Colonic mucosa (tissue), 4 donors: ENCODE data around the gene SPATA20. TPM values are rescaled to one million over a fixed set of nuclear protein-coding genes. Genes with fewer than 3 reads are reported as not detected.

Source experiments
- DNase-seq: peaks from one replicate; pipeline ENCODE4 v3.0.0-alpha.2; 2020
- H3K27ac ChIP-seq: fragments of 200-600 bp; one replicate; pipeline ENCODE4 v1.8.0; 2021
- H3K27me3 ChIP-seq: fragments of 200-600 bp; one replicate; pipeline ENCODE4 v1.8.0; 2021
- H3K36me3 ChIP-seq: fragments of 200-600 bp; one replicate; pipeline ENCODE4 v1.8.0; 2021
- H3K4me1 ChIP-seq: fragments of 200-600 bp; one replicate; pipeline ENCODE4 v1.8.0; 2021; ENCODE audit warnings: mild to moderate bottlenecking
- H3K4me3 ChIP-seq: fragments of 200-600 bp; one replicate; pipeline ENCODE4 v1.8.0; 2021
- H3K9ac ChIP-seq, 2 donors: one replicate each; pipeline ENCODE4 v1.7.0; 2013; ENCODE audit warnings: control low read depth in 2 of 2, low read depth in 2 of 2, low read length in 2 of 2
- H3K9me3 ChIP-seq: fragments of 200-600 bp; one replicate; pipeline ENCODE4 v1.8.0; 2021
- intact Hi-C: fragments of 100-400 bp; cut with DNase I; formaldehyde crosslinking; loops from one replicate; pipeline ENCODE4 v1.14.1; 2022
- total RNA-seq, 2 donors: library from RNA; stranded (reverse); fragmentation: NEBNext Ultra II Directional in 1 of 2; extraction: Animal tissue kit (Norgen Biotek cat#: 25700) in 1 of 2; gene quantifications; one replicate each; pipeline ENCODE4 v1.2.1, GENCODE V29; 2021
- TF ChIP-seq, protein P1 (sequence below): fragments of 200-600 bp; IDR thresholded peaks from one replicate; pipeline ENCODE4 v1.8.0; 2022; ENCODE audit warnings: antibody characterized with exemption, mild to moderate bottlenecking
- donor health status: healthy.
- donor health status: DM: no; HTN: no; CAD: no.
- donor health status: DM: no; HTN: no; CAD: no.

Gene SPATA20
- total RNA-seq, 2 donors from 2014 or later = 41.6 to 53.1 TPM

DNA sequence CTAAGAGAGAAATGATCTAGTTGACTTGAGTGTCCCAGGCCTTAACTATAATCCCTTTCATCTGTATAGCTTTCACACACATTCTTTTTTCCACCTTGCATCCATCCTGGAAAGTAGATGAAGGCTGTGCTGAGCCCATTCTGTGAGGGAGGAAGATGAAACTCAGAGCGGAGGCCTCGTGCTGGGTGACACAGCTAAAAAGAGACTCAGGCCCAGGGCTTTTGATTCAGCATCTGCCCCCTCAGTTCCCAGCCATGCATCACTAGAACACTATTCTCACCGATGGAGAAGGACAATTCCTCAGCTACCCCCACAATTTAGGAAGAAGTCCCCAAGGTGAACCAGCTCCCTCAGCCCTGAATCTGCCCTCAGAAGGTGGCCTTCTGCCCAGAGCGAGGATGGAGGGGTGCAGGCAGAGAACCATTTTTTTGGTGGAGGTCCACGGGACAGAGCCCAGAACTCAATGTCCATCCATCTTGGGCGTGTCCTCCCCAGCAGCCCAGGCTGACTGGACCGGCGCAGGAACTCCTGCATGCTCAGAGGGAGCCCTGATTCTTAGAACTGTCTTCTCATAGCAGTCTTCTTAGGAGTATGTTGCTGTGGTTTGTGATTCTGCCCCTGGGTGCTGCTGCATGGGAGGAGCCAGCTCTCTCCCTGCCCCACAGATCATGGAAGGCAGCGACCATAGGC is 44.5 kb upstream of the SPATA20 start:
- intact Hi-C loops = no loop called here
- TF ChIP-seq, protein P1, sequence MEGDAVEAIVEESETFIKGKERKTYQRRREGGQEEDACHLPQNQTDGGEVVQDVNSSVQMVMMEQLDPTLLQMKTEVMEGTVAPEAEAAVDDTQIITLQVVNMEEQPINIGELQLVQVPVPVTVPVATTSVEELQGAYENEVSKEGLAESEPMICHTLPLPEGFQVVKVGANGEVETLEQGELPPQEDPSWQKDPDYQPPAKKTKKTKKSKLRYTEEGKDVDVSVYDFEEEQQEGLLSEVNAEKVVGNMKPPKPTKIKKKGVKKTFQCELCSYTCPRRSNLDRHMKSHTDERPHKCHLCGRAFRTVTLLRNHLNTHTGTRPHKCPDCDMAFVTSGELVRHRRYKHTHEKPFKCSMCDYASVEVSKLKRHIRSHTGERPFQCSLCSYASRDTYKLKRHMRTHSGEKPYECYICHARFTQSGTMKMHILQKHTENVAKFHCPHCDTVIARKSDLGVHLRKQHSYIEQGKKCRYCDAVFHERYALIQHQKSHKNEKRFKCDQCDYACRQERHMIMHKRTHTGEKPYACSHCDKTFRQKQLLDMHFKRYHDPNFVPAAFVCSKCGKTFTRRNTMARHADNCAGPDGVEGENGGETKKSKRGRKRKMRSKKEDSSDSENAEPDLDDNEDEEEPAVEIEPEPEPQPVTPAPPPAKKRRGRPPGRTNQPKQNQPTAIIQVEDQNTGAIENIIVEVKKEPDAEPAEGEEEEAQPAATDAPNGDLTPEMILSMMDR = no peak
- Histone ChIP-seq H3K27me3 (no peaks in the 10 kb centered on the region), H3K27ac (peak overlapping the region; percentile 9), H3K4me1 (no peaks in the 10 kb centered on the region), H3K9ac (no peak overlapping the region), H3K9me3 (no peaks in the 10 kb centered on the region), H3K4me3 (no peak overlapping the region), H3K36me3 (no peaks in the 10 kb centered on the region)
- DNase-seq = no peak

GRCh38 chr17:50505591-50506130 is 41.3 kb upstream of the SPATA20 start:
- intact Hi-C loops = no loop called here
- Histone ChIP-seq H3K36me3 (no peaks in the 10 kb centered on the region), H3K27me3 (no peaks in the 10 kb centered on the region), H3K4me3 (no peak overlapping the region), H3K4me1 (no peaks in the 10 kb centered on the region), H3K9me3 (no peaks in the 10 kb centered on the region), H3K27ac (peak overlapping the region; percentile 60), H3K9ac (peak overlapping the region in 1 of 2 donors; percentile 51)
- TF ChIP-seq, protein P1 = no peak
- DNase-seq = no peak

DNA sequence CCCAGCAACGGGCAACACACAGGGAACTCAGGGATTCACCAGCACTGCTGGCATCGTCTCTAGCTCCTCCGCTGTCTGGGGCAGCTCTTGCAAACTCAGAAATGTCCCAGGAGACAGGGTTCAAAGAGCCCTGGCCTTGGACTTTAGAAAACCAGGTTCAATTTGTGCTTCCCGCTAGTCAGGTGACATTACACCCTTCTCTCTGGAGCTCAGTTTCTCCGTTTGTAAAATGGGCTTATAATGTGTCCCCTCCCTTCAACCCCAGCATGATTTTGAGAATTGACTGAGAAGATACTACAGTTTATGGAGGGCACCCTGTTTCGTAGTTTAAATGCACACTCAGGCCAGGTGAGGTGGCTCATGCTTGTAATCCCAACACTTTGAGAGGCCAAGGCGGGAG is 40.7 kb upstream of the SPATA20 start:
- Histone ChIP-seq H3K4me3 (no peak overlapping the region), H3K9me3 (no peaks in the 10 kb centered on the region), H3K36me3 (no peaks in the 10 kb centered on the region), H3K9ac (peak overlapping the region in 1 of 2 donors; percentile 51), H3K27ac (peak overlapping the region; percentile 60), H3K27me3 (no peaks in the 10 kb centered on the region), H3K4me1 (no peaks in the 10 kb centered on the region)
- TF ChIP-seq, protein P1 = no peak
- intact Hi-C loops = no loop called here
- no peak for DNase-seq

- peak; percentile 87 for DNase-seq
- Histone ChIP-seq H3K9me3 (no peaks in the 10 kb centered on the region), H3K9ac (peak within 1 kb of the TSS; percentile 44 to 51), H3K27ac (peak within 1 kb of the TSS; percentile 25), H3K36me3 (no peaks in the 10 kb centered on the region), H3K4me3 (peak within 1 kb of the TSS; percentile 54), H3K4me1 (no peaks in the 10 kb centered on the region), H3K27me3 (no peaks in the 10 kb centered on the region)
- TF ChIP-seq, protein P1 = no peak
- intact Hi-C loops = no loop called here
Measured at GRCh38 chr17:50507871-50508572, 39.0 kb upstream of the SPATA20 start, which contains the start of gene MYCBPAP. TSS of gene MYCBPAP (plus strand) at chr17:50508439. CDS start at chr17:50508675, 236 bp downstream.

DNA sequence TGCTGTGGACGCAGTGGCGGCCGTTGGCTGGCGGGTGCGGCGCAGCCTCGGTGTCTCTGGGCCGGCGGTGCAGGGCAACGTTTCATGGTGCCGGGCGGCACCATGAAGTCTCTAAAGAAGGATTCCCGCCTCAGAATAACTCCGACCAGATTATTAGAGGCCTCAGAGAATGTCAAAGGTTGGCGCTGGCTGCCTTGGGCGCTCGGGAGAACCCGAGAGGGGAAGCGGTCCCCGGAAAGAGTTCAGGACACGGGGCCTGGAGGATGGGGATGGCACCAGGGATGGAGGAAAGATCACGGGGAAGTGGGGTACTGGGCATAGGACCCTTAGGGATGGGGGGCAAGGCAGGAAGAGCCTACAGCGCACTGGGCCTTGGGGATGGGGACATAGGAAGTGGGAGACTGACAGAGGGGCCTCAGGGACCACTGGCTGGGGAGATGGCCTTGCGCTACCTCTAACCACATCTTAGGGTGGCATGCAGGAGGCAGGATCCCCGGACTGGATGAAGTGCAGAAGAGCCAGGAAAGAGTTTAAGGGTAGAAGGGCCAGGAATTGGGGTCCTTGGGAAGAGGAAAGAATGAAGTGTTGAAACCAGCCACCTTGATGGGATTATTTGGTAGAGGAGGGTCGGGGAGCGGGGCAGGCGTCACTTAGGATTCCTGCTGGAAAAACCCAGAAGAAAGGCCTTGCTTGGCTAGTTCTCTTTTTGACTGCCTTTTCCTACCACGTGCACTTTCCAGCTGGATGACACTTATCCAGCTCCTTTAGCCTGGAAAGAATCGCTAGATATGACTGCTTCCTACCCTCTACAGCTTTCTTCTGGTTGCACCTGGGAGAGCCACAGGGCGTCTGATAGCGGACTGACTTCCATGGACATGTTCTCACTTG is 38.2 kb upstream of the SPATA20 start:
- Histone ChIP-seq H3K27ac (peak overlapping the region; percentile 25), H3K4me3 (peak overlapping the region; percentile 54), H3K36me3 (no peaks in the 10 kb centered on the region), H3K4me1 (no peaks in the 10 kb centered on the region), H3K9me3 (no peaks in the 10 kb centered on the region), H3K27me3 (no peaks in the 10 kb centered on the region), H3K9ac (peak overlapping the region; percentile 44 to 51)
- DNase-seq = no peak
- TF ChIP-seq, protein P1 = no peak
- intact Hi-C loops = no loop called here
